Superior temporal gyrus (tissue), 1 donor: ENCODE measurements around the gene PEX26.
A peak's percentile ranks its signal among the peaks of the same experiment; 100 is the strongest.
"Not testable (repeated sequence)": the region's sequence is repeated elsewhere in the genome, so short reads cannot be mapped to it uniquely, and the experiment has no call there.

Experiments
- DNase-seq: peaks from one replicate; pipeline ENCODE4 v3.0.0-alpha.2; 2016; ENCODE audit errors: extremely low spot score

The PEX26 gene

GRCh38 chr22:18077639-18078328 lies at the start of gene PEX26:
TSS of gene PEX26 (plus strand) at chr22:18077990. CDS start at chr22:18078377, 387 bp downstream.
- DNase-seq = peak; percentile 97

DNA sequence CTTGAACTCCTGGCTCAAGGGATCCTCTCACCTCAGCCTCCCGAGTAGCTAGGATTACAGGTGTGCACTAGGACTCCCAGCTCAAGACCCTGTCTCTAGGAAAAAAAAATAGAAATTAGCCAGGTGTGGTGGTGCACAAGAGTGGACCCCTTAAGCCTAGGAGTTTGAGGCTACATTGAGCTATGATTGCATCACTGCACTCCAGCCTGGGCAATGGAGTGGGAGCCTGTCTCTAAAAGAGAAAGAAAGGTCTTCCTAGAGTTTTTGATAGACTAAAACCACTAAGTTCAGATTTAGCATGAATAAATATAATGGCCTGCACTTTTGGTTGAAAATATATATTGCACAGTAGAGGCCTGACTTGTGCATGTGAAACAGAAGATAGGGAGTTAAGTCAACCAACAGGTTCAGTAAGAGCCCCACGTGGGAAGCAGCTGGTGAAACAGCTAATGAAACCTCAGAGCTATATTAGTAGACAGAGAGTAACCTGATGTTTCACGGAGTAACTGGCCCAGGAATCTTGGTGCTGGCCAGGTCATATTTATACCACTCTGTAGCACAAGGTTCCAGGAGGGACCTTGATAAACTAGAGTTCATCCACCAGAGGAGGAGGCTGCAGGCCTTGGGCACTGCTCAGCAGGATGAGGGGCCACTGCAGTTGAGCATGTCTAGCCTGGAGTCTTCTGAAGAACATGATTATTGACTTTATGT lies 48.8 kb upstream of the PEX26 start:
- no peak for DNase-seq

- DNase-seq = no peak
These were observed 48.0 kb upstream of the PEX26 start for GRCh38 chr22:18029686-18030267.

- DNase-seq = peak; percentile 57
These were observed 45.9 kb upstream of the PEX26 start for GRCh38 chr22:18031695-18032454.

DNA sequence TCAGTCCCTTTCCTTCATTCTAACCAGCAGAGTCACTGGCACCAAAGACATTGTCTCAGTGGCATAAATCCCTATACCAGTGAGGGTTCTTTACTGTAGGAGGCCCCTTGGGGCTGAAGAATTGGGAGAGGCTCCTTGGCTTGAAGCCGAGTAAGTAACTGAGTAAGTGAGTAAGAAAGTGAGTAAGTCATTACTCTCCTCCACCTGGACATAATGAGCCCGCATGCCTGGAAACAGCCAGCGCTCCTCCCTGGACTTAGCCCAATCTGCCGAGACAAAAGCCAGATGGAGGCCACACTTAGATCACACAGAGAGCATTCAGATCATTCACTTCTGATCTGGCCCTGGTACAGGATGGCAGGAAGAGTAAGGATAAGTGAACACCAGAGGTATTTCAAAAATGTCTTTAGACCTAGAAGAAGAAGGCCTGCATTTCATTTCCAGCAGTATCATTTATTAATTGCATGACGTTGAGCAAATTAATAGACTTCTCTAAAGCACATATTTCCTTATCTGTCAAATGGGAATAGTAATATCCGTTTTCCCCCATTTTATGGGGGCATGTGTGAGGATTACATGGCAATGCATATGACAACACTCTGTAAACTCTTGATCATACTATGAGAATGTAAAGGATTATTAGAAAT lies 45.2 kb upstream of the PEX26 start:
- peak; percentile 16 for DNase-seq

GRCh38 chr22:18033204-18033998 lies 44.4 kb upstream of the PEX26 start:
- peak; percentile 23 for DNase-seq

GRCh38 chr22:18034076-18034475 lies 43.7 kb upstream of the PEX26 start:
- DNase-seq = peak; percentile 13

DNA sequence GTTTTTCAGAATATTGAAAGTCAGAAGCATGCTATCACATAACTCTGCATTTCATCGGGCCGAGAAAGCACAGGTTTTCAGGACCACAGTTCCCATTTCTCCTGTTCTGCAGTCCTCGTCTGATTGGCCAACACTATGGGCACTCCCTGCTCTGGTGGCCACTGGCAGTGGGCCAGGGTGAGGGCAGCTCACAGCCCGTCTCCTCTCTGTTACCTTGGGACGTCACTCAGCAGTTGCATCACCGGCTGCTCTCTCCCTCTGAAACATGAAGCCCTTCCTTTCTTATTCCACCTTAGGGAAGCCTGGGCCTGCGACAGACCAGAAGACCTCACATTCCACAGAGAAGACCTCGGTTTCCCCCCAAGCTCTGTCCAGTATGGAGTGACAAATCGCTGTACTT lies 42.0 kb upstream of the PEX26 start:
- DNase-seq = peak; percentile 13

DNA sequence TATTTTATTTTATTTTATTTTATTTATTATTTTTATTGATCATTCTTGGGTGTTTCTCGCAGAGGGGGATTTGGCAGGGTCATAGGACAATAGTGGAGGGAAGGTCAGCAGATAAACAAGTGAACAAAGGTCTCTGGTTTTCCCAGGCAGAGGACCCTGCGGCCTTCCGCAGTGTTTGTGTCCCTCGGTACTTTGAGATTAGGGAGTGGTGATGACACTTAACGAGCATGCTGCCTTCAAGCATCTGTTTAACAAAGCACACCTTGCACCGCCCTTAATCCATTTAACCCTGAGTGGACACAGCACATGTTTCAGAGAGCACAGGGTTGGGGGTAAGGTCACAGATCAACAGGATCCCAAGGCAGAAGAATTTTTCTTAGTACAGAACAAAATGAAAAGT lies 36.9 kb upstream of the PEX26 start:
- not testable (repeated sequence) for DNase-seq

DNA sequence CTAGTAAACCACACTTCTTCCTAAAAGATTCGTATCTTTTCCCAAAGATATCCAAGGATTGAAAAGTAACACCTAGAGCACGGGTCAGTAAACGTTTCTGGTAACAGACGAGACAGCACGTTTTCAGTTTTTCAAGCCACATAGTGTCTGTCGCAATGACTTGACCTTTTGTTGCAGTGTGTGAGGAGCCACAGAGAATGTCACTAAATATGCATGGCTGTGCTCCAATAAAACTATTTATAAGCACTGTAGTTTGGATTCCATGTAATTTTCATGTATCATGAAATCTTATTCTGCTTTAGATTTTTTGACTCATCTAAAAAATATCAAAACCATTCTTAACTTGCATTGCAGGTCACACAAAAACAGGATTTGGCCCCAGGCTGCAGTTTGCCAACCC lies 35.1 kb upstream of the PEX26 start:
- DNase-seq = no peak

DNA sequence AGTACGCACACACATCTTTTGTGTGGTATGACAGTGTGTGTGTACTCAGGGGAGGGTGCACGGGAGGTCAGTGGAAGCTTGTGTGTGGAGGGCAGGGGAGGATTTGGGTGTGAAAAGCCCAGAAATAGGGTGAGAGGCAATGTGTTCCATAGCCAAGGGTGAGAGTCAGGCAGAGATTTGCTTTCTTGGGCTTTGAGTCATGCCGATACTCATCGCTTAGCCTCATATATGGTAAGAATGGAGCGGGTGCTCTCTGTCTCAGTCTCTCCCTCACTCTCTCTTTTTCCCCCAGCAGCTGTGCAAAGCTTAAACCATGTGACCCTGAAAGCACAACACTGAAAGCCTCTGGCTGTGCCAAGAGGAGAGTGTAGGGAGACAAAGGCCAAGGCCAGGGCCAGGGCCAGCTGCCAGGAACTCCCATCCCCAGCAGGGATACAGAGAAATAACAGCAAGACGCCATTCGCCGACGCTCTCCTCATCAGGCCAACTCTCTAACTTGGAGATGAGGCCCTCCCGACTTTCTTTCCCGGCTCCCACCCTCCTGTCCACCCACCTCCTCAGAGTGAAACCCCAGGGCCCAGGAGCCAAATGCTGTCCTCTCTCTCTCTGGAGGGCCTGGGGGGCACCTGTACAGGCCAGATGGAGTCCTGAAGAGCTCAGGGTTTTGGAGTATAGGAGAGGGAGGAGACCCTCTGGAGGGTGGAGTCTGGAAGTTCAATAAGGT lies 33.1 kb upstream of the PEX26 start:
- DNase-seq = peak; percentile 98

DNA sequence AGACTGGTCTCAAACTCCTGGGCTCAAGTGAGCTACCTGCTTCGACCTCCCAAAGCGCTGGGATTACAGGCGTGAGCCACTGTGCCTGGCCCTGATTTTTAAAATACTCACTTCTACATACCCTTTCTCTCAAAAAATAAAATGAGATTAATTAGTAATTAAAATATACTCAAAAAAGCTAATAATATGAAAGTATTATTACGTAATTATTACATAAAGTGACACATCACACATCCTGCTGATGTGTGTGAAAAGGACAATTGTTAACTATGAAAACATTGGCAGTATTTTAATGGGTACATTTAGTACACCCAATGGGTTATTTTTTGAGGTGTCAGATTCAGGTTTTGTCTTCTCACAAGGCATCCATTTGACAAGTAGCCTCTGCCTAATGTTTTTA lies 32.0 kb upstream of the PEX26 start:
- no peak for DNase-seq

DNA sequence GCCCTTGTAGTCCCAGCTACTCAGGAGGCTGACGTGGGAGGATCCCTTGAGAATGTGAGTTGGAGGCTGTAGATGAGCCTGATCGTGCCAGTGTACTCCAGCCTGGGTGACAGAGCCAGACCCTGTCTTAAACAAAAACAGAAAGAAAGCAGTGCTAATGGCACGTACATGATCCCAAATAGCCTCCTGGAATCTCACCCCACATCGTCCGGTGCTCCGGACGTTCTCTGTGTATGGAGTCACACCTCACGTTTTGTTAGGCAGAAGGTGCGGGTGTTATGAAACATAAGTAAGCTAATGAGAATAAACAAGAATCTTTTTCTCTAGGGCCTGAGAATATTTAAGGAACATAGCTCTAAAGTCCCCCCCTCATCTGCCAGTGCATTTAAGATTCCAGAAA lies 29.7 kb upstream of the PEX26 start:
- no peak for DNase-seq

DNA sequence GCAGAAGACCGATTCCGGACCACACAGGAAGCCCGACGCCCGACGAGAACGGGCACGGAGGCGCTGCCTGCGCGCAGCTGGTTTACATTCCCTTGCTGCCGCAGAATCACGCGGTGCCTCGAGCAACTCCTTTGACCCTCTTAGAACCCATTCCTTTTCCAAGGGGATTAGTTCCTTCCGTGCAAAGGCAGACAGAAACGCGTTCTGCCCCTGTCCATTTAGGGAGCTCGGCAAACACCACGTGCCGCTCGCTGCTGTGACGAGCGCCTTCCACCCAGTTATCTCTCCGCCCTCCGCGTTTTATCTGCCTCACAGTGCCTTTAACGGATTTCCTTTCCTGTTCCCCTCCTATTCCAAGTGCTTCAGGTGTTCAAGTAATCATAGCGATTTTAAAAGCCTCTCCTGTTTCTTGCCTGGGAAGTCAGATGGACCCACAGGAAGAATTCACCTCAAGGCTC lies 29.3 kb upstream of the PEX26 start:
- DNase-seq = no peak

DNA sequence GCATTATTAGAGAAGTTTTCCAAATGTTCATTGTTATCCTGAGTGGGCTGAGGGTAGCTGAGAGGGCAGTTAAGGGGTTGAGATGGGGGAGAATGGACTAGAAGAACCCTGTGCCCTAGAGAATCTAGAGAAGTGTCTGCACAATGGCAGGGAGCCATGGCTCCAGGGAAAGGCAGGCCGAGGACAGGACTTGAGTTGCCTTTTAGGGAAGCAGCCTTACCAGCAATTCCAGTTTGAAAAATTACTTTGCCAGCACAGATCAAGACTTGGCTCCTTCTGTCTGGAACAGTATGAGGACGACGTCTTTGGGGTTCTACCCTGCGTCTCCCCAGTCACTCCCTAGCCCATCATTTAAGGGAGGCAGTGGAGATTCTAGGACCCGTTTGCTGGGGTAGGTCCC lies 27.7 kb upstream of the PEX26 start:
- no peak for DNase-seq

- not testable (repeated sequence) for DNase-seq
These were observed 26.7 kb upstream of the PEX26 start for GRCh38 chr22:18051113-18051512.

DNA sequence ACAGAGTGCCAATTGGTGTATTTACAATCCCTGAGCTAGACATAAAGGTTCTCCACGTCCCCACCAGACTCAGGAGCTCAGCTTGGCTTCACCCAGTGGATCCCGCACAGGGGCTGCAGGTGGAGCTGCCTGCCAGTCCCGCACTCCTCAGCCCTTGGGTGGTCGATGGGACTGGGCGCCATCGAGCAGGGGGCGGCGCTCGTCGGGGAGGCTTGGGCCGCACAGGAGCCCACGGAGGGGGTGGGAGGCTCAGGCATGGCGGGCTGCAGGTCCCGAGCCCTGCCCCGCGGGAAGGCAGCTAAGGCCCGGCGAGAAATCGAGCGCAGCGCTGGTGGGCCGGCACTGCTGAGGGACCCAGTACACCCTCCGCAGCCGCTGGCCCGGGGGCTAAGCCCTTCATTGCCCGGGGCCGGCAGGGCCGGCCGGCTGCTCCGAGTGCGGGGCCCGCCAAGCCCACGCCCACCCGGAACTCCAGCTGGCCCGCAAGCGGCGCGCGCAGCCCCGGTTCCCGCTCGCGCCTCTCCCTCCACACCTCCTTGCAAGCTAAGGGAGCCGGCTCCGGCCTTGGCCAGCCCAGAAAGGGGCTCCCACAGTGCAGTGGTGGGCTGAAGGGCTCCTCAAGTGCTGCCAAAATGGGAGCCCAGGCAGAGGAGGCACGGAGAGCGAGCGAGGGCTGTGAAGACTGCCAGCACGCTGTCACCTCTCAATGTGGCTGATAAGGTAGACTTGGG lies 24.4 kb upstream of the PEX26 start:
- DNase-seq = not testable (repeated sequence)

- no peak for DNase-seq
These were observed 22.1 kb upstream of the PEX26 start for GRCh38 chr22:18055619-18056160.

DNA sequence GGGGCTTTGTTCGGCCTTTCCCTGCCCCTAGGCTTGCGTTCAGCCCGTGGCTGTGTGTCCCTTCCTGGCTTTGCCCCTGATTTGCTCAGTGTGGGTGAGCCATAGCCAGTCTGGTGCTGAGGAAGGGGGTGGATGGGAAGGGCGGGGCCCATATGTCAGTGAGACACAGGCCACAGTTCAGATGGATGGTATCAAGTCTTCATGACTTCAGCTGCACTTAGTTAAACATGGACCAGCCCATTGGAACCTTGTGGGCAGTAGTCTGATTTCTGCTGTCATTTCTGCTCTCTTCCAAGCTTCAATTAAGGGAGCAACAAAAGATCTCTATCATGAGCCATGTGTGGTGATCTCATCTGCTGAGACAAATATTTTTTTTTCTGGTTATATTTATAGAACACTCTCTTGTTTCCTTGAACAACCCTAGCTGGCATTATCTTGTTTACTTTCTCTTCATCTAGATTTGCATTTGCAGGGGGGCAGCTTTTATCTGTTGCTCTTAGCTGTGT lies 21.6 kb upstream of the PEX26 start:
- DNase-seq = peak; percentile 92
